ENCODE data around the gene RNF121.

The RNF121 gene

GRCh38 chr11:71987521-71987920, 58.7 kb downstream of the RNF121 start:
- DNase-seq (ENCODE audit: low read depth in 2 of 2) = no peak

GRCh38 chr11:71988050-71988449, 59.2 kb downstream of the RNF121 start:
- no peak for DNase-seq (ENCODE audit: low read depth in 2 of 2)

DNA sequence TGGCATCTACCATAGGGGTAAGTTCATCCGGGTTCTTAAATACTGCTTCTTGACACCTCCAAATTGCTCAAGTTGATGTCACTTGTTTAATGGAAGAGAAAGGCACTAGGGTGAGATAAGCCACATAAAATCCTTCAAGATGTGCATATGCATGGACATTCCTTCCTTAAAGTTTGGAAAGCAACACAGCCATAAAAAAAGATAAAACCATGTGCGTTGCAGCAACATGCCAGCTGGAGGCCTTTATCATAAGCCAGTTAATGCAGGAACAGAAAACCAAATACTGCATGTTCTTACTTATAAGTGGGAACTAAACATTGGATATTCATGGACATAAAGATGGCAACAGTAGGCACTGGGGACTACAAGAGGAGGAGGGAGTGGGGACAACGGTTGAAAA, 61.9 kb downstream of the RNF121 start:
- DNase-seq (ENCODE audit: low read depth in 2 of 2) = no peak

- DNase-seq (ENCODE audit: low read depth in 2 of 2) = no peak
Observed at GRCh38 chr11:71991494-71991893, 62.6 kb downstream of the RNF121 start.

DNA sequence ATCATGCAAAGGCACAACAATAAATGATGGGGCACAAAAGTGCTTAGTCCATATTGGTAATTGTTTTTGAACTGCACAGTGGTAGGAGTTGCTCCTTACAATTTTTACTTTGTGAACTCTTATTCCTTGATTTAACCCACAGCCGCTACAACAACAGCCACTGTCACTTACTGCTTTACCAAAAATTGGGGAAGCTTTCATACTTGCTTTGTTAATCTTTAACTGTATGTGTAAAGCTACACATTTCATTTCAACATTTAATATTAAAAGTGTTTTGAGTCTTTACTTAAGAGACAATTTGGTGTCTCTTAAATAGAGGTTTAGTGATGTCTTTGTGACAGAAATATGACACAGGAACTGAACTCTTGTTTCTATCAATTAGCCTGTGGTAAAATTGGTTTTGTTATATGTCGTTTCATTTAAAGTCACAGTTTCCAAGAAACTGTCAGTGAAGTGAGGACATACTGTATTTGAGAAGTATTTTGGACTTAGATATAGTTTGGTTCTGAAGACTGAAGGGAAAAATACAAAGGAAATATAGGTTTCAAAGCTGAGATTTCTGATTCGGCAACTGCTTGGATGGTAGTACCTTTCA, 63.4 kb downstream of the RNF121 start:
- DNase-seq (ENCODE audit: low read depth in 2 of 2) = no peak

DNA sequence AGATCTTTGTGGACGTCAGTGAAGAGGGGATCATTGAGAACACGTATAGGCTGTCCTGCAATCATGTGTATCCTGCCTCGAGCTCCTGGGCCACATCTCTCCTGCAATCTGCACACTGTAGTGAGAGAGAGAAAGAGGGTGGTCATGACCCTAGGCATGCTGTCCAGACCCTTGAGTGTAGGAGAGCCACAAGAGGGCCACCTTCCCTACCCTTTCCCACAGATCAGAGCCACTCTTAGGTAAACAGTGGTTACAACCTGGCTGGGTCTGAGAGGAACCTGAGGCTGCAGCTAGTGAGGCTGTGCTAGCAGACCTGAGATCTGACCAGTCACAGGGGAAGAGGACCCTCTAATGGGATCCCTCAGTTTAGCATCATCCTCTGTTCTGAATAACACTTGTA, 65.9 kb downstream of the RNF121 start:
- no peak for DNase-seq (ENCODE audit: low read depth in 2 of 2)

GRCh38 chr11:71995726-71996291, 67.0 kb downstream of the RNF121 start:
- no peak for DNase-seq (ENCODE audit: low read depth in 2 of 2)

- DNase-seq (ENCODE audit: low read depth in 2 of 2) = no peak
Observed at GRCh38 chr11:71996517-71996916, 67.7 kb downstream of the RNF121 start.

DNA sequence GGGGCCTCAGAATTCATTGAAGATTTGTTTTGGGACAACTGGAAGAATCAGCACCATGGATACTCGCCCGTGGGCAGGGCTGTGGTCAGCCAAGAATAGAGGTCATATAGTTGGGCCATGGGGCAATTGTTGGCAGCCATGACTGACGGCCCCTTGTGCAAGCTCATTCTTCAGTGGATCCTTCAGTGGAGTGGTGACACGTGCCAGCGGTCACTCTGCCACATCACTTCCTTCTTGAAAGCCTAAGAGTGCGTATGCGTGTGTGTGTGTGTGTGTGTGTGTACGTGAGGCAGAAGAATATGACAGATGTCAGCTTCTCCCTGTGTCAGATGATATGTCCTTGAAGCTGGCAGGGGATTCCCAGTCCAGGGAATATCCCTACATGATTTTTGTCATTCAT, 68.1 kb downstream of the RNF121 start:
- DNase-seq (ENCODE audit: low read depth in 2 of 2) = no peak

DNA sequence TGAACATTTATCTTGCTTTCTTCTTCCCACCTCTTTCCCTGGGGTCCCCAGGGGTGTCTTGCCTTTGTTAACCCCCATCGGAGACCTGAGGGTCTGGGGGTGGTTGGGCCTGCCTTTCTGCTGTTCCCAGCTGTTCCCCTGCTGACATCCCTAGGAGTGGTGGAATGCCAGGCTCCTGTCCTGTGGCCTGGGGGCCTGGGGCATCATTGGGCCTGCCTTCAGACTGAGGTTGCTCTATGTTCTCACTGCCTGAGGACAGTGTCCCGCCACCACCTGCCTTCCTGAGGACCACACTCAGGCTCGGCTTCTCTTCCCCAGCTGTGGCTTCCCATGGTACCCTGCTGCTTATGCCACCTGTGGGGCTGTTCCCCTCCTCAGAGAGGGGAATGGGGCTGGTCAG, 68.7 kb downstream of the RNF121 start:
- no peak for DNase-seq (ENCODE audit: low read depth in 2 of 2)

GRCh38 chr11:71998061-71998460, 69.2 kb downstream of the RNF121 start:
- no peak for DNase-seq (ENCODE audit: low read depth in 2 of 2)

- no peak for DNase-seq (ENCODE audit: low read depth in 2 of 2)
Observed at GRCh38 chr11:71998649-71999310, 69.9 kb downstream of the RNF121 start, which contains the start of gene IL18BP. IL18BP (plus strand) TSS chr11:71998909; CDS start chr11:71999985, 1,076 bp downstream.

- no peak for DNase-seq (ENCODE audit: low read depth in 2 of 2)
Observed at GRCh38 chr11:71999362-71999761, 70.5 kb downstream of the RNF121 start.

- DNase-seq (ENCODE audit: low read depth in 2 of 2) = no peak
Observed at GRCh38 chr11:71999798-72000197, 71.0 kb downstream of the RNF121 start.

DNA sequence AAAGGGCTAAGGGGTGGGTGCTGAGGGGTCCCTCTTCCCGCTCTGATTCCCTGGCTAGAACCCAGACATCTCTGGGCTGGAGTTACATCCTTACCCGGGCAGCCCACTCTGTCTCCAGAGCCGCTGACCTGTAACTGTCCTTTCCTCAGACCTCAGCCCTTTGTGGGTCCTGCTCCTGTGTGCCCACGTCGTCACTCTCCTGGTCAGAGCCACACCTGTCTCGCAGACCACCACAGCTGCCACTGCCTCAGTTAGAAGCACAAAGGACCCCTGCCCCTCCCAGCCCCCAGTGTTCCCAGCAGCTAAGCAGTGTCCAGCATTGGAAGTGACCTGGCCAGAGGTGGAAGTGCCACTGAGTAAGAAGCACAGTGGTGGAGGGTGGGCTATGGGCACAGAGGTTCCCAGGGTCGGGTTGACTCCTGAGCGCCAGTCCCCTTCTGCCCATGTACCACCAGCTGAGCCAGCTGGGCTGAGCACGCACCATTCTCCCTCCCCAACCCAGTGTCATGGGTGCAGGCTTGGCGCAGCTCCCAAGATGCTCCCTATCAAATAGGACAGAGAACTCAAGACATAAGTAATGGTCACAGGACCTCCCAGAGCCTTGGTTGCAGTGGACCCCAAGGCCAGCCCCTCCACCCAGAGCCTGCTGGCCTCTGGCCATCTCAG, 71.5 kb downstream of the RNF121 start:
- no peak for DNase-seq (ENCODE audit: low read depth in 2 of 2)

DNA sequence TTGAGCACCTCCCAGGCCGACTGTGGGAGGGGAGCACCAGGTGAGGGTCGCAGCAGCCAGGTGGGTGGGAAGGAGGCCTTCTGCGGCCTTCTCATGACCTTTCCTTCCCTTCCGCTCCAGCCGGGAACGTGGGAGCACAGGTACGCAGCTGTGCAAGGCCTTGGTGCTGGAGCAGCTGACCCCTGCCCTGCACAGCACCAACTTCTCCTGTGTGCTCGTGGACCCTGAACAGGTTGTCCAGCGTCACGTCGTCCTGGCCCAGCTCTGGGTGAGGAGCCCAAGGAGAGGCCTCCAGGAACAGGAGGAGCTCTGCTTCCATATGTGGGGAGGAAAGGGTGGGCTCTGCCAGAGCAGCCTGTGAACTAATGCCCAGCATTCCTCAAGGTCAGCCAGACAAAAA, 72.4 kb downstream of the RNF121 start:
- DNase-seq (ENCODE audit: low read depth in 2 of 2) = no peak

DNA sequence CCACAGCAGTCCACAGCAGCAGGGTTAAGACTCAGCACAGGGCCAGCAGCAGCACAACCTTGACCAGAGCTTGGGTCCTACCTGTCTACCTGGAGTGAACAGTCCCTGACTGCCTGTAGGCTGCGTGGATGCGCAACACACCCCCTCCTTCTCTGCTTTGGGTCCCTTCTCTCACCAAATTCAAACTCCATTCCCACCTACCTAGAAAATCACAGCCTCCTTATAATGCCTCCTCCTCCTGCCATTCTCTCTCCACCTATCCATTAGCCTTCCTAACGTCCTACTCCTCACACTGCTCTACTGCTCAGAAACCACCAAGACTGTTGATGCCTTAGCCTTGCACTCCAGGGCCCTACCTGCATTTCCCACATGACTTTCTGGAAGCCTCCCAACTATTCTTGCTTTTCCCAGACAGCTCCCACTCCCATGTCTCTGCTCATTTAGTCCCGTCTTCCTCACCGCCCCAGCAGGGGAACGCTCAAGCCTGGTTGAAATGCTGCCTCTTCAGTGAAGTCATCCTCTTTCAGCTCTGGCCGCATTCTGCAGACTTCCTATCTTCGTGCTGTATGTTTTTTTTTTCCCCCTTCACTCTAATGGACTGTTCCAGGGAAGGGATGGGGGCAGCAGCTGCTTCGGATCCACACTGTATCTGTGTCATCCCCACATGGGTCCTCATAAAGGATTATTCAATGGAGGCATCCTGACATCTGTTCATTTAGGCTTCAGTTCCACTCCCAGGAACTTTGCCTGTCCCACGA, 73.2 kb downstream of the RNF121 start:
- DNase-seq (ENCODE audit: low read depth in 2 of 2) = no peak

DNA sequence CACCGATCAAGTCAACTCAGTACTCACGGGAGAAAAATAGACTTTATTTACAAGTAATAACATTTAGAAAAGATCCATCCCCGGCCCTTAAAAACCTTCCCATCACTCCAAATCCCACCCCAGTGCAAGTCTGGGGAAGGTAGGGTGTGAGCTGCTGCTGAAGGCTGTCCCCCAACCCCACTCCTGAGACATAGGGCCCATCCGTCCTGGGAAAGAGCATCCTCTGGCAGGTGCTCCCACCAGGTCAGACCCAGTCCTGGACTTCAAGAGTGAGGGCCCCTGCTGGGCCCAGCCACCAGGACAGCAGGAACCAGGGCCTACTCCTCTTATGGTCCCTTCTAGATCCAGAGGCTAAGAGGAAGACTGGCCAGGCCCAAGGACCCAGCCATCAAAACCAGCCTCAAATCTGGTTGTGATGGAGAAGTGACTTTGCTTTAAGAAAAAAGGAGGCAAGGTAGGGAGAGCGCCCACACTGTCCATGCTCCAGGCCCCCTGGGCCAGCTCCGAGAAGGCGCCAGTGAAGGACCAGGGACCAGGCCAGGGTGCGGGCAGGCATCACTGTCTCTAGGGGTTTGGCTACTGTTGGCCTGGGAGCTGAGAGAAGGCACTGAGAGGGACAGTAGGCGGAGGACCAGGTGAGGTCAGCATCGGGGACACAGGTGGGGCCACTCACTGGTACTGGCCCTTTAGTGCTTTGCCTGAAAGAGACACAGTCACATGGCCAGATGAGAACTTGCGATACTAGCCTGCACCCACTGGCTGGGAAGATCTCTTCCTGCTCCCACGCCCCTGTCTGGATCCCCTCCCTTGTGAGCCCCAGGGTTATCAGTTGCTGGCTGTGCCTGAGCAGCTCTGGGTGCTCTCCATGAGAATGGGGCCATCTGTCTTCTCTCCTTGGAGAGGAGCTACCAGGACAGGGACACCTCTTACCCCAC, 74.3 kb downstream of the RNF121 start:
- DNase-seq (ENCODE audit: low read depth in 2 of 2) = no peak

- DNase-seq (ENCODE audit: low read depth in 2 of 2) = no peak
Observed at GRCh38 chr11:72003776-72004171, 74.9 kb downstream of the RNF121 start.

DNA sequence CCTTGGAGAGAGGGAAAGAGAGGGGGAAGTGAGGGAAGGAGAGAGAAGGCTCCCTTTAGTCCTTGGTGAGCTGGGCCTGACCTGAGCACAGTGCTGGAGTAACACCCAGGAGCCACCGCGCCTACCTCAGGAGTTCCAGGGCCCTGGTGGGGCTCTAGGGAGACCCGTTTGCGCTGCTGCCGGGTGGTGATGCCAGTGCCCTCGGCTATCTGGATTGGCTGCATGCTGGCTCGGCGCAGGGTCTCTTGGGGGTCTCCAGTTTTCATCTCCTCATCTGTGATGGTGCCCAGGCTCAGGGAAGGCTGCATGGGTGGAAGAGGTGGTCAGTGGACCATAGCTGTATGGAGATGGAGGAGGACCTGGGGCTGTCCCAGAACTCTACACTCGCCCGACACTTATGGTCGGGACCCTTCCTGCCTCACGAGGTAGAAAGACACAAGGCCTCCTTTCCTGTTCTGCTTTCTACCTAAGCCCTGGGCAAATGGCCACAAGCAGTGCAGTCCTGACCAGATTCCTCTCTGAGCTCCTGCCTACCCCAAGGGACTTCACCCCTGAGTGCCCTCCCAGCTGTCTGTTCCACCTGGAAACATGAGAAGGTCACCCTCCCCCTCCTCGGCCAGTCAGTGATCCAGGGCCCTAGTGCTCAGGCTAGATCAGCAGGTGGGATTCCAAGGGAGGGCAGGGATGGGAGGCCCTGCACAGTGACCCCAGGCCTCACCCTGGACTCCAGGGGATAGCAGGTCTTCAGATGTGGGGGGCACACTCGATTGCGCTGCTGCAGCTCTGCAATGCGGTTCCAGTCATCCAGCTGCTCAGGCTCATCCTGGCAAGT, 75.9 kb downstream of the RNF121 start:
- DNase-seq (ENCODE audit: low read depth in 2 of 2) = no peak

All from stimulated activated CD4-positive, alpha-beta T cell treated with anti-CD3 and anti-CD28 coated beads, Interleukin-15, amount 100 ng/mL, for 48 hours (primary cell).